Measurements from ENCODE around the gene NOTCH2NLA.
"Not testable (repeated sequence)": the region's sequence is repeated elsewhere in the genome, so short reads cannot be mapped to it uniquely, and the experiment has no call there.

Gene NOTCH2NLA

GRCh38 chr1:146144465-146144864 lies 84.4 kb downstream of the NOTCH2NLA start, which contains the start of gene NBPF10:
Gene NBPF10 (minus strand): TSS chr1:146144804. CDS start chr1:146144769, 35 bp downstream.
- not testable (repeated sequence) for ATAC-seq
